Hepatocyte (in vitro differentiated cells): ENCODE data around the gene KLHL26. TPM values are rescaled to one million over a fixed set of nuclear protein-coding genes. Genes with fewer than 3 reads are reported as not detected.
A peak's percentile ranks its signal among the peaks of the same experiment; 100 is the strongest.

Experiments
- DNase-seq: peaks from one replicate; pipeline ENCODE4 v3.0.0-alpha.2; 2016; ENCODE audit warnings: low spot score
- H2AFZ ChIP-seq: fragments of 200-600 bp; sonication (generic); 2 replicates; pipeline ENCODE4 v1.6.0; 2016; ENCODE audit warnings: antibody characterized with exemption, mild to moderate bottlenecking
- H3K27ac ChIP-seq: fragments of 200-600 bp; sonication (generic); 2 replicates; pipeline ENCODE4 v1.5.1; 2016; ENCODE audit warnings: mild to moderate bottlenecking
- H3K27me3 ChIP-seq: fragments of 200-600 bp; sonication (generic); 2 replicates; pipeline ENCODE4 v1.6.1; 2016
- H3K36me3 ChIP-seq: fragments of 200-600 bp; sonication (generic); replicated peaks from 2 replicates; pipeline ENCODE4 v1.5.1; 2016; ENCODE audit warnings: low read depth; ENCODE audit not compliant: insufficient read depth
- H3K4me1 ChIP-seq: fragments of 200-600 bp; sonication (generic); 2 replicates; pipeline ENCODE4 v1.5.1; 2016; ENCODE audit warnings: mild to moderate bottlenecking, moderate library complexity; ENCODE audit not compliant: insufficient read depth
- H3K4me2 ChIP-seq: fragments of 200-600 bp; sonication (generic); 2 replicates; pipeline ENCODE4 v1.6.0; 2016
- H3K4me3 ChIP-seq: fragments of 200-600 bp; sonication (generic); 2 replicates; pipeline ENCODE4 v1.5.1; 2016; ENCODE audit warnings: mild to moderate bottlenecking
- H3K79me2 ChIP-seq: fragments of 200-600 bp; sonication (generic); 2 replicates; pipeline ENCODE4 v1.6.0; 2017; ENCODE audit warnings: mild to moderate bottlenecking
- H3K9me2 ChIP-seq: fragments of 200-600 bp; sonication (generic); replicated peaks from 2 replicates; pipeline ENCODE4 v1.6.0; 2017; ENCODE audit warnings: mild to moderate bottlenecking; ENCODE audit not compliant: insufficient read depth
- H3K9me3 ChIP-seq: fragments of 200-600 bp; sonication (generic); 2 replicates; pipeline ENCODE4 v1.5.1; 2016; ENCODE audit warnings: low read depth, mild to moderate bottlenecking
- H4K20me1 ChIP-seq: fragments of 200-600 bp; sonication (generic); 2 replicates; pipeline ENCODE4 v1.6.0; 2016; ENCODE audit warnings: mild to moderate bottlenecking; ENCODE audit not compliant: insufficient read depth, poor library complexity, severe bottlenecking
- CTCF ChIP-seq: fragments of 200-600 bp; sonication (generic); IDR thresholded peaks from 2 replicates; pipeline ENCODE4 v1.5.1; 2016; ENCODE audit warnings: antibody characterized with exemption, mild to moderate bottlenecking; ENCODE audit not compliant: poor library complexity
- EZH2 ChIP-seq: fragments of 200-600 bp; sonication (generic); IDR thresholded peaks from 2 replicates; pipeline ENCODE4 v1.6.1; 2016; ENCODE audit warnings: antibody characterized with exemption, mild to moderate bottlenecking, borderline replicate concordance
- EZH2phosphoT487 ChIP-seq: fragments of 200-600 bp; sonication (generic); IDR thresholded peaks from one replicate; pipeline ENCODE4 v1.6.1; 2018; ENCODE audit warnings: antibody characterized with exemption, mild to moderate bottlenecking, low read depth, moderate library complexity; ENCODE audit not compliant: unreplicated experiment, severe bottlenecking
- WGBS: methylation state at CpG from one replicate; pipeline ENCODE4 v1.1.6; 2016; ENCODE audit warnings: low lambda C conversion rate; ENCODE audit errors: missing lambda C conversion rate; 5-methylcytosine and 5-hydroxymethylcytosine counted together
- polyA plus RNA-seq: library from polyadenylated mRNA; unstranded; fragments of >200 nt; fragmentation: Nextera tagmentation; extraction: Ambion mirVana; gene quantifications from 2 replicates; pipeline ENCODE4 v1.2.1, GENCODE V29; 2016
- total RNA-seq: library from RNA; depleted of rRNA; stranded (reverse); fragments of >200 nt; gene quantifications from 2 replicates; pipeline ENCODE4 v1.2.3, GENCODE V29; 2014

KLHL26 gene
- total and polyA plus RNA-seq, 2 experiments from 2014 or later = 5.0 to 7.6 TPM

GRCh38 chr19:18603255-18603957 is 33.4 kb upstream of the KLHL26 start:
- peak overlapping the region; percentile 63 for H3K4me2 ChIP-seq

GRCh38 chr19:18603958-18604819 is 32.6 kb upstream of the KLHL26 start:
- DNase-seq = no peak
- no peak overlapping the region for H2AFZ ChIP-seq
- peak overlapping the region; percentile 63 for H3K4me2 ChIP-seq
- H3K9me3 ChIP-seq = no peaks in the 10 kb centered on the region
- H3K4me1 ChIP-seq = peaks cover 21% of the 10 kb centered on the region
- H3K36me3 ChIP-seq = no peaks in the 10 kb centered on the region
- H3K4me3 ChIP-seq = no peak overlapping the region
- WGBS = 34% methylated on average over 10 of the region's 26 CpGs
- H3K27me3 ChIP-seq = peaks cover 76% of the 10 kb centered on the region
- H3K27ac ChIP-seq = no peak overlapping the region
- H3K9me2 ChIP-seq = no peaks in the 10 kb centered on the region
- no peaks in the 10 kb centered on the region for H3K79me2 ChIP-seq
- no peaks in the 10 kb centered on the region for H4K20me1 ChIP-seq
- TF ChIP-seq EZH2 (no peak), EZH2phosphoT487 (peak; percentile 62)

More at GRCh38 chr19:18603255-18603957, 33.4 kb upstream of the KLHL26 start:
- H3K9me2 ChIP-seq = no peaks in the 10 kb centered on the region
- H3K27me3 ChIP-seq = peaks cover 72% of the 10 kb centered on the region
- H3K27ac ChIP-seq = no peak overlapping the region
- 9% methylated on average over 24 of the region's 32 CpGs for WGBS
- no peak for DNase-seq
- H2AFZ ChIP-seq = no peak overlapping the region
- H3K4me3 ChIP-seq = no peak overlapping the region
- no peaks in the 10 kb centered on the region for H4K20me1 ChIP-seq
- peaks cover 21% of the 10 kb centered on the region for H3K4me1 ChIP-seq
- H3K36me3 ChIP-seq = no peaks in the 10 kb centered on the region
- TF ChIP-seq EZH2phosphoT487 (no peak), CTCF (peak; percentile 15)
- H3K79me2 ChIP-seq = no peaks in the 10 kb centered on the region
- no peaks in the 10 kb centered on the region for H3K9me3 ChIP-seq

GRCh38 chr19:18604820-18605159 is 32.0 kb upstream of the KLHL26 start:
- Histone ChIP-seq H3K4me2 (peak overlapping the region; percentile 71), H3K9me3 (no peaks in the 10 kb centered on the region), H3K4me3 (no peak overlapping the region)

More at GRCh38 chr19:18604820-18605159, 32.0 kb upstream of the KLHL26 start:
- Histone ChIP-seq H4K20me1 (no peaks in the 10 kb centered on the region), H3K4me1 (peaks cover 21% of the 10 kb centered on the region), H3K9me2 (no peaks in the 10 kb centered on the region), H3K27me3 (peaks cover 82% of the 10 kb centered on the region), H3K36me3 (no peaks in the 10 kb centered on the region), H3K79me2 (no peaks in the 10 kb centered on the region), H3K27ac (no peak overlapping the region), H2AFZ (no peak overlapping the region)
- WGBS = 29% methylated on average over 10 of the region's 10 CpGs
- DNase-seq = no peak
- TF ChIP-seq EZH2phosphoT487 = no peak
- TF ChIP-seq CTCF = no peak
- no peak for TF ChIP-seq EZH2
